NCI-H510A (cell line): ENCODE measurements around the gene AMOTL2.

Experiments
- DNase-seq: peaks from one replicate; lab custom pipeline; 2025; lab: John Stamatoyannopoulos, UW

Gene AMOTL2

DNA sequence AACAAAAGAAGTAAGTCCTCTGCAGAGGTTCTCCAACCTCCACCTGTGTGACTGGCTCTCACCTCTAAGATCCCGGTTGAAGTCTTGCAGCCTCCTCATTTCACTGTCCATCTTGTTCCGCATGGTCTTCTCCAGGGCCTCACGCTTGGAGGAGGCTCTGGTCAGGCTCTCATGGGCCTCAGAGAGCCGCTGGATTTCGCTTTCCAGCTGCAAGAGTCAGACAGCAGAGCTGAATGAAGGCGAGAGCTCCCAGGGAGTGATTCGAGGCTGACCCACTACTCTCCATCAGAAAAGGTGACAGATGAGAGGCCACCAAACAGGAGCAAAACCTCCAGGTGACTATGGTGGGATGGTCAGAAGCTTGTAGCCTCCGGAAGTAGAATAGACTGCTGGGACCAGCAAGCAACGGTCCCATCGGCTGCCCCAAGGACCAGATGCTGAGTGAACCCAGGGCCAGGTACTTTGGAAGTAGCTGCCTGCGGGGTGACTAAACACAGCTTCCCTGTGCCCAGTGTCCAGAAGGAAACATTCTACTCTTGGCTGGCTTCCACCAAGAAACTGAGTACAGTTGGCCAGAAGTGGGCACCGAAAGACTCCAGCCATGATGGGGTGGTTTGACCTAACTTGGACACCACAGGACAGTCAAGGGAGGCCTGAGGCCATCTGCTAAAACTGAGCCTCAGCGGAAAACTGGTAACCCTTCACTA lies 7.9 kb downstream of the AMOTL2 start:
- no peak for DNase-seq

DNA sequence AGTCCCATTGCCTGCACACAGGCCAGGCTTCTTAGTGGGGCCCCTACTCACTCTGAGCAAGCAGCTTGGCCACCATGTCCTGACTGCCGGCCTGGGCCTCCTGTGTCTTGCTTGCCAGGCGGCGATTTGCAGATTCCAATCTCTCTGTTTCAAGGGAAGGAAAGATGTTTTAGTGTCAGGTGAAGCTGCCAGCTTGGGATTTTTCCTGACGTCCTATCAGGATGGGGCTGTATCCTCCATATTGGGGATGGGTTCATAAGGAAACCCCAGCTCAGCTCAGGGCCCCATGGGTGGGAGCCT lies 8.5 kb downstream of the AMOTL2 start:
- DNase-seq = no peak

DNA sequence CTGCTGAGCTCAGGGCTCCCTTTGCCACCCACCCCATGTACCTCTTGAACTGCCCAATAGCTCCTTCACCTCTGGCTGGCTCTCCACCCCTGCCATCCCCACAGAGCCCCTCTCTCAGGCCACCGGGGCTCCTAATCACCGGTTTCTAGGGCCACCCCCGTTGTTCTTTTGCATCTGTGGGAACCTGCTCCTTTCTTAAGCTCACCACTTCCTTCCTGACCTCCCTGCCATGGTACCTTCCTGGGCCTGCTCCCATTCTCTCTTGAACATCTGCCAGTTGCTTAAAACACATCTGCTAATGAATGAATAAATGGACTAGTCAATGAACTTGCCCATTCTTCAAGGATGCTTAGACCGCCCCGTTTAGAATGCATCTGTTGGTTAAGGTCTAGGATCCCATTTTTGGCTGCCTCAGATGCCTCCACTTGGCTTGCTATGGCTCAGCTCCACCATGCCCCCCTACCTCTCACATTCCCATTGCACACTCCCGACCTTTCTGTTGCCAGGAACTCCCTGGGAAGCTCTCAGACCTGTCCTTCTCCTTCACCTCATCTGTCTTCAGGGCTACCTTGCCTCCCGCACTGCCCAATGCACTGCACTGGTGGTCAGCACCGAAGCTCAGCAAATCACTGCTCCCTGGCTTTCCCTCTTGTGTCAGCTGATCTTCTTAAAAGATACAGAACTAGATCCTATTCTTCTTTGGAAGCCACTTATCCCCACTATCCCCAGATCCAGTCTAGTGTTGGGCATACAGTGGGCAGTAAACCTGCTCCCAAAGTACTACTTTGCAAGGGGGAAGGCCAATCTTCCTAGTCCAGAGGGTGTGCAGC lies 9.1 kb downstream of the AMOTL2 start:
- DNase-seq = no peak

DNA sequence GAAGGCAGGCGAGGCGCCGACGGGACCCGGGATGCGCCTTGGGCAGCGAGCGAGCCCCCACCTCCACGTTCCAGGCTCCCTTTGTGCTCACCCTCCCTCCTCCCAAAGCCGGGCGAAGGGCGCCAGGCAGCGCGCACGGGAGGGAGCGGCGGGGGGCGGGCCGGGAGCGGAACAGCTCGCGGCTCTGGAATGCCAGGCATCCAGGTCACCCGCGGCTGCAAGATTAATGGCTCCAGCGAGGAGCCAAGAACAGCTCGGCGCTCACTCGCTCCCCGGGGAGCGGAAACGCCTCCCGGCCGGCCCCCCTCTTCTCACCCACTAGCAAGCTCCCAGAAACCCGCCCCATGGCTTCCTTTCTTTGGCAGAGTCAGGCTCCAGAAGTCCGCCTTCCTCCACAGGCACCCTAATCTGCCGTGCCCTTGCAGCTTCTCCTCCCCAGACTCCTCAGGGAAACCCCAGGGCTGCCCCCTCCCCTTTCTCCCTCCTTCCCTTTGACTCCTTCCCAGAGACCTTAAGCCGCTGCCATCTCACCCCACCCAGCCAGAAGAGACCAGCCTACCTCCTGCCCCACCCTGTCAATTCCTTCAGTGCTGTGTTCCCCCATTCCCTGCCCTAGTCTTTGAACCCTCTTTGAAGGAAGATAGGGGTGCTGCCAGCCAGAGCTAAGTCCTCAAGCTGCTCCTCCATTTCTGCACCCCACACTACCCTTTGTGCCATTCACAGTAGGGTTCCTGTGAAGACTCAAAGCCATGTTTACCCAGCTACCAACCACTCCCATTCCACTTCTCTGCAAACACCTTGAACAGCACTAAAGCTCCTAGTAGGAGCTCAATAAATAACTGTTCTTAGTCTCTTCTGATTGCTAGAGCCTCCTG lies 9.9 kb downstream of the AMOTL2 start:
- peak; percentile 41 for DNase-seq

DNA sequence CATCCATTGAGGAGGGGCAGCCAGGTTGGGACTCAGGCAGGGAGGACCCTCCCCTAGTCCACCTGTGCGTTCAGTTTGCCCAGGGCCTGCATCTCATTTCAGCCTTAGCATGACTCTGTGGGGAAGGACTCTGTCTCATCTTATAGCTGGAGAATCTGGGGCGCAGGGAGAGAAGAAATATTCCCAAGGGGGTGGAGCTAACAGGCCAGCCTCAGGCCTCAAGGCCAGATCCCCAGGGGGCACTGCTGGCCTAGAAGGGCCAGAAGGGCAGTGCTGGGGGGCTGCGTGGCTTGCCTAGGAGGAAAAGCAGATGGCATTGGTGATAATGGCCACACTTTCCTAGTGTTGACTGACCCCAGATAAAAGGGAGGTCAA lies 10.9 kb downstream of the AMOTL2 start:
- DNase-seq = no peak

DNA sequence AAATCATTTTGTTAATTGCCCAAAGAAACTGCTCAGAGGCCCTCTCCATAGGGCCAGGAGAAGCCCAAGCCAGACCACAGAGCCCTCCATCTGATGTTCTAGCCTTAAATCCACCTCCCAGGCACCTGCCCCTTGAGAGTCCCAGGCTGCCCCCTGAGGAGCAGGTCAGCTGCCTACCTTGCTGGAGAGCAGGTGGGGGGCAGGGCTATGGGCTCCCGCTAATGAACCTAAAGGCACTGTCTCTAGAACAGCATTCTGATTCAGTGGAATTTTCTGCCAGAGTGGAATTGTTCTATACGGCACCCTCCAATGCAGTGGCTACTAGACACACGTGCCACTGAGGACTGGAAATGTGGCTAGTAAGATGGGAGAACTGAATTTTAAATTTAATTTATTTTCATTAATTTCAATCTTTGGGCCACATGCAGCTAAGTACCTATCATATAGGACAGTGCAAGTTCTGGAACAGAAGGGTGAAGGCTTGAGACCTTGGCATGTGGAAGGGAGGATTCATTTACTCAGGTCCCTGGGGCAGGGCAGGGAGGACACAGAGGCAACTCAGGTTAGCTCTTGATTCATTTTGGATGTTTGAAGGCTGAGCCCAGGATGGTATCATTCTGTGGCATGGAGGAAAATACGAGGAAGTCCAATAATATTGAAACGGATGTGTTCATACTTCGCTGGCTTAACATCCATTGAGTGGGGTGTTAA lies 11.4 kb downstream of the AMOTL2 start:
- DNase-seq = no peak

DNA sequence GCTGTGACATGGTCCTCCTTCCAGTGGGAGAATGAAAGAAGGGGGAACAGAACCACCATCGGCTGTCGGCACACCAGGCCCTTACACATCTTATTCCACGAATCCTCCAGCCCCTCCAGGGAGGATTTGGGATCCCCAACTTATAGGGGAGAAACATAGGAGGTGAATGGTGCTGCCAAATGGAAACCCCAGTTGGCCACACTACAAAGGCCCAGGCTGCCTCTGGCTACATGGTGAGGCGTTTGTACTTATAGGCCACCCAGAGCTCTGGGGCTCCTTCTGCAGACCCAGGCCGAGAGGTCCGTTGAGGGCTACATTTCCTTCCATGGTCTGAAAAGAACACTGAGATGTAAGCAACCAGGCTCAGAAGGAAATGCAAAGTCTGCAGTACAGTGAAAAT lies 12.0 kb downstream of the AMOTL2 start:
- no peak for DNase-seq

DNA sequence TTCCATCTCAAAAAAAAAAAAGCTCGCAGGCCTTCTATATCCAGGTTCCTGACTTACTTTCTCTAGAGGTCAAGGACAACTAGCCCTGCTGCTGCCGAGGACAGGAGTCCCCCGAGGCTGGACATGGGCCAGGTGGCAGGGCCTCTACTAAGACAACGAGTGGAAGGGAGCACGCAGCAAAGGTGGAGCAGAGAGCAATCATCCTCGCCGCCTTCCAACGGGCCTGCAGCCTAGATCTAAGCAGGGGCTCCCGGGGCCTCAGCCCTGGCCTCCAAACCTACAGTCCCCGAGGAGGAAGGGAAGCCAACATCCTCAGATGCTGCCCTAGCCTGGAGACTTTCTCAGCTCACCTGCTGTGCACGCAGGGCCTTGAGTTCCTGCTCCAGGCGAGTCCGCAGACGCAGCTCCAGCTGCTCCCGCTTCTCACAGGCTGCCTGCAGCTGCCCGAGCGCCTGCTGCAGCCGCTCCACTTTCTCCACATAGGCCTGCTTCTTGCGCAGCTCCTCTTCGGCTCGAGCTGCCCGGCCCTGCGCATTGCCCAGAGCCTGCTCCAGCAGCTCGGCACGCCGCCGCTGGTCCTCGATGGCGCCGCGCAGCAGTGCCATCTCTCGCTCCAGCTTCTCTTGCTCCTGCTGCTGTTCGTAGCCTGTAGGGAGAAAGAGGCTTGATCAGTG lies 12.9 kb downstream of the AMOTL2 start:
- DNase-seq = no peak

DNA sequence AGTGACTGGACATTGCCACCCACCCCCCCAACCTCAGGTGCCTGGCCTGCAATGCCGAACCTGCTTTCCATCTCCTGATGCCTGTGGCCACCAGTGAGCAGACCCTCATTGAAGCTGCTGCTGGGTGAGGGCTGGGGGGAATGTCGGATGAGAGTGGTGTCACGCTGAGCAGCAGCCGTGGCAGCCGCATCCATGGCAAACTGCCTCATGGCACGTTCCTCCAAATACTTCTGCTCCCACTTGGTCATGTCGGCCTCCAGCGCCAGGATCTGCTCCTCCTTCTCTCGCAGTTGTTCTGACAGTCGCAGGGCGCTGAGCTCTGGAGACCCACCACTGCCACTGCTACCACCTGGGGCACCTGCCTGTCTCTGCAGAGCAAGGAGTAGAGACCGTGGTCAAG lies 14.2 kb downstream of the AMOTL2 start:
- no peak for DNase-seq

DNA sequence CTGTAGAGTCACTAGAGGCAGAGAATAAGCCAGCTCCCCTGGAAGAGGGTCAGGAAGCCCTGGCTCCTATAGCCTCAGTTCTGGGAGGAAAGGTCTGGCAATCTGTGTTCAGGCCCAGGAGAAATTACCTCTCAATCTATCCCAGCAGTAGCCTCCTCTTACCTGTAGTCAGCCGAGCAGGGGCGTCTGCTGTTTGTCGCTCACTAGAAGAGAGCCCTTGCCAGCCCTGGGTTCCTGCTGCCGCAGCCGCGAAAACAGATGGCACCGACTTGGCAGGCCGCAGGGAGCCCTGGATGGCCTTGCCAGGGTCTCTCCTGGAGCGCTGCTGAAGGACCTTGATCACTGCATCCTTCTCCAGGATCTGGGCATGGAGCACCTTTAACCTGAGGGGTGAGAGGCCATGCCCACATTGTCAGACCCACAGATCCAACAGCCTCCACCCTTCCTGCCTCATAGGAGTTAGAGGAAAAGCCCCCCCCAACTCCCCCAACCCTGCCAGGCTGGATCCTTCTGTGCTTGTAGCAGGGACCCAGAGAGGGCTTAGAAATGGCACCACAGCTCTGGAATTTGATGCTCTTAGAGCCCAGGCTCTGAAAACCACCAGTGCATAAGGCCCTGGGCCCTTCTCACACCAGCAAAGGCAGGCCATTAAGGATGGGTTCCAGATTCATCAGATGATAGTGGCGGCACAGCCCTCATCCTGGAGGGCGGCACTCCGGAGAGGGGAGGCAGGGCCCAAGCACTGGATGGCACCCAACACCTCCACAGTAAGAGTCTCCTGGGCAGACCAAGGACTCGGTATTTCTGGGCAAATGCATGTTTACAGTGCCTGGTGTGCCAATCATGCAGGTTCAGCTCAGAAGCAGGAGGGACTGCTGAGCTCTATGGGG lies 14.9 kb downstream of the AMOTL2 start:
- no peak for DNase-seq

DNA sequence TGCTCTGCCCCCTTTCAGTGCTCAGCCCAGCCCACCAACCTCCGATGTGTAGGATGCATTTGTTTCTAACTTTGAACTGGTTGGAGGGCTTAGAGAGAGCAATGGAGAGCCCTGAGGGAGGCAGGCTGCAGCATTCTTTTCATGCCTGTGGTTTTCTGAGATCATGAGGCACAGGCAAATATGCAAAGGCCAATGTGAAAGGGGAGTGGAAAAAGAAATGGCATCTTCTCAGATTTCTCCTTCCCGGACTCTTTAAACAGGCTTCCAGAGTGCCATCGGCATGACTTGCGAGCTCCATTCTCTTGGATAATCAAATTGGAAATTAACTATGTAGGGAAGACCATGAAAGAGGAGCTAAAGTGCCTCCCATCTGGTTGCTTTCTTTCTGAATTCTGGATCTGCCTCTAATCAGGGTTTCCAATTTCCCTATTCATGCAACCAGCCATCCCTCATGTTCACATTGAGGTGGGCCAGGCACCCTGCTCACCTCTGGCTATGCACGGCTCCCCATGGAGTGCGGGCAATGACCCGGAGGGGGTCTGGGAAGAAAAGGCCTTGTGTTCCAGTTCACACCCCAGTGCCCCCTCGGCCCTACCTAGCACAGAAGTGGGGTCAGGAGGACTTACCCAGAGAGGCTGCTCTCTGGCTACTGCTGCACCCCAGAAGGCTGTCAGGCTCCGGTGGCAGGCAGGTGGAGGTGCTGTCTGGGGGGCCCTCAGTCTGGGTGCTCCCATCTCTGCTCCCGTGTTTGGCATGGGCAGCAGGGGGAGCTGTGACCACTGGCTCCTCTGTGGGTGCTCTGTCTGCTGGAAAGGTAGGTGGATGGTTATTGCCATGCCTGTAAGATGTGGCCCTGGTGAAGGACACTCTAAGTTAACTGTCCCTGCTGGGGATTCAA lies 16.1 kb downstream of the AMOTL2 start:
- DNase-seq = no peak

DNA sequence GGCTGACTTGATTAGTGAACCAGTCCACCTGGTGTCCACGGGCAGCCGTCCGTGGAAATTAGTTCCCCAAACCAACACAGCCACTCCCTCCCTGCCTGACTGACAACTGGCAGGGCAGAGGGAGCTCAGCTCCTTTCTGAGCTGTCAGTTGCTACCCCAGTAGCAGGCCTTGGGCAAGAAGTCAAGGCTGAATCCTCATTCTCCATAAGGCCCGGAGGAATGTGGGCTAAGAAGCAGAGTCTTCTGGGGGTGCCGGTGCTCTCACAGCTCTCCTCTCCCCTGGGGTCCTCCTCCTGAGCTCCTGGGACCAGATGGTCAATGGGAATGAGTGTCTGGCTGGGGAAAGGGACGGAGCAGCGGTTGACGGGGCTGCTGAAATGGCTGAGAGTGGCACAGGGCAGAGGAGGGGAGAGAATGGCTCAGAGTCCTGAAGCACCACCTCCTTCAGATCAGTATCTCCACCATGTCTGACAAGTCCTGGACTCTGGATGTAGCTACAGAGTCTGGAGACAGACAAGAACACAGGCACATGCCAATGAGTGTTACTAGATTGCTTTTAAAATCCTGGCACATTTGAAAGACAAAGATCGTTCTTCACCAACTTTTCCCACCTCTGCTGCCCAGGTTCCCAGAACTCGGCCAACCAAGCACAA lies 16.9 kb downstream of the AMOTL2 start:
- DNase-seq = no peak

DNA sequence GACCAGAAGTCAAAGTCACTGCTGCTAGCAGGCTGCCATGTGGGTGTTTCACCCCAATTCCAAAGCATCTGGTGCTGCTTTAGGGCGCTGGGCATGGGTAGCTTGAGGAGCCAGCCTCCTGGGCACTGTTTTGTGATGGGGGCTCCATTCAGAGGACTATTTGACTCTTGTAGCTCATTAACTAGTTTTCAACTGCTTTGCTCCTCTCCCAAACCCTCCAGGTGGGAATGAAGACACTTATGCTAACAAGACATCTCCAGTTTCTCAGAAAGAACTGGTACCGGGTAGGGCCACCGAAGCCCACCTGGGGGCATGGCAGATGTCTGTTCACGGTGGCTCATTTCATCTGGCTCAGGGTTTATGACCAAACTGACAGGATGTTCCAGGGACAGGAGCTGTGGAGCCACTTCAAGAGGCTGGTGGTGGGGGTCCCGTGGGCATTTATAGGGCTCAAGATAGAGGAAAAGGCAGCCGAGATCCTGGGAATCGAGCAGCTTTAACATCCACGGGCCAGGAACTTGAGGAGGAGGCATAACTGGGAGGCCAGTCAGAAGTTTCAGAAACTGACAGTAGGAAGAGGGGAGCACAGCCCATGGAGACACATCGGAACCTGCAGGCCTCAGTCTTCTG lies 17.7 kb downstream of the AMOTL2 start:
- DNase-seq = no peak

DNA sequence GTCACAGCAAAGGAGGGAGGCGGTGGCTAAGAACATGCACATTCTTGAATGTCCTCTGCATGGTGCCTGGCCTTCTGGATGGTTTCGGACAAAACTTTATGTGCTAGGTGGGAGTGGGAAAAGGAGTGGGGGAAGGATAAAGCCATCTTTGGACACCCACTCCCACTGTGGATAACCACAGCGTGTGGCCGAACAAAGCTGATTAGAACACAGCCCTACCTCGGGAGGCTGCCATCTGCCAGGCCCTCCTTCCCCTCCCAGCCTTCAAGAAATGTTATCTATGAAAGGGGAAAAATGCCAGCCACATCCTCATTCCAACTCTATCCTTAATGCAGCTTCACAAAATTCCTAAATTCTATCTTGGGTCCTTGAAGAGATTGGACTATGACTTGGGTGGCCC lies 18.8 kb downstream of the AMOTL2 start:
- no peak for DNase-seq

DNA sequence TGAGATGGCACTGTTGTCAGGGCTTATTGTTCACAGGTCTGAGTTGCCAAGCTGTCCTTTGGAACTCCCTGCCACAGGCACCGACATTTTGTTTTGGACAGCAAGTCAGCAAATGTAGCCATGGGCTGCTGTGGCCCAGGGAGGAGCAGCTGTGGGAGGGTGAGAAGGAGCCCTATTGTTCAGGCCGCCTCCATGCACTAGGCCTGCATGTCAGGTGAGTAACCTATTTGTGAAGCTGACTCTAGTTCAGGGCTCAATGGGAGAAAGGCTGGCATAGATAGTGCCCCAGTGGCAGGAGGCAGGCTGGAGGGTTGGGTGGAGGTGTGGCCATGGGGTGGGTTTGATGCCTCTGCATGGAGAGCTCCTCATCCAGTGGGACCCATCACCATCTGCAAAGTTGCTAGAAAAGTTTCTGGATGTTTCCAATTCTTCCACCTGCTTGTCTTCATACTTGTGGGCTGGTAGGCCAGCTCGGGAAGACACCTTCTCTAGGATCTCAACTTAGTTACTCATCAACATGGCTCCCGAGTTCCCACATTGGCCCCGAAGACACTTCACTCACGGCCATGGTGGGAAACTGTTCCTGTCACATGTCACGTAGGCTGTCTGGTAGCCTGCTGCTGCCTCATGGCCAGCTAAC lies 19.5 kb downstream of the AMOTL2 start:
- no peak for DNase-seq

DNA sequence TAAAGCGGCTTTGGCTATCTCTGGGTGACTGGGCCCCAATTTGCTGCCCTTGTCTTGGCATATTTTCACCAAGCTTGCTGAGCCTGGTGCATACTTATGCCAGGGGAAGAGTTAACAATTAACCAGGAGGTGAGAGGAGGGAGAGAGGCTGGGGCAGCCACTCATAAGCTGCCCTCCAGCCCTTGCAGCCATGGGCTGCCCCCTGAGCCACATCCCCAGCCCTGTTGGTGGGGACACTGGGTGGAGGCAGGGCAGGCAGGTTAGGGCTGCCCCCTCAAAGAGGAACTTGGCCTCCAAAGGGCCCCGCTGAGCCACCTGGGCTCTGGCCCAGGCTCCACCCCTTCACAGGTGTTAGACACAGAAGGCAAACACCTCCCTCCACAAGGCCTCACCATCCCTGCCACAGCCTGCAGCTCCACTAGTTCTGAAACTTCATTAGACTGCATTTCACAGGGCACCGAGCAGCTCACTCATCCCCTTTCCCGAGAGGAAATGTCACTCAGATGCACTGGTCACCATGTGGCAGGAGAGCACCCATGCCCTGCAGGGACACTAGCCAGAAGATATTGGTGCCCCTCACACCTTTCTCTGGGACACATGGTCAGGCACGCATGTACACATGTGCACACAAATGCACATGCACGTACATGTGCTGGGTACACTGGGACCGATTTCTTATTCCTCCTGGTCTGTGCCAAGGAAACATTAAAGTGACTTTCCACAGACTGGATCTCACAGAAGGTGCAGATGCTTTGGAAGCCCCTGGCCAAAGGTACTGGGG lies 20.2 kb downstream of the AMOTL2 start:
- no peak for DNase-seq

DNA sequence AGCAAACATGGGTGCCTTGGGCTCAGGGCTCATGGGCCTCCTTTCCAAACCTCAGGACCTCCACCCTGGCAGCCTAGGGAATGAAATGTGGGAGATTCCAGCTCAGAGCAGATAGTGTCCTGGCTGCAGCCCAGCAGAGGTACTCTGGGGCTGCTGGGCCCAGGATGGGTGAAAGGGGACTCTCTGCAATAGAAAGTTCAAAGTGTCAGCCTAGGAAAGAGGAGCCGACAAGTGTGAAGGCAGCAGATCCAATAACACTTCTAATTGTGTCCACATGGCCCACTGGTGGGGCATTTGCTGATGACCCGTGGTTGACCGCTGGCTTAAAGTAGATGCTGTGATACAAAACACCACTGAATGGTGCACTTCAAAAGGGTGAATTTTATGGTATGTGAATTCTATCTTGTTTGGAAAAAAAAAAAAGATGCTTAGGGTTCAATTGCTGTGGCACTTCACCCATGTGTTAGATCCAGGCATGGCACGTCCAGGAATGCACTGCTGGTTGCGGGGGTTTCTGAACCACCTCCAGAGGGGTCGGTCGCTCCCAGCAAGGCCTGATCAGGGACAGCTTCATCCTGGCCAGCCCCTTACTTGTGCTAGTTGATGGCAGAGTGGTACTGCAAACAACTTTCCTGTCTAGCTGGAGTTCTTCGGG lies 20.9 kb downstream of the AMOTL2 start:
- no peak for DNase-seq
